Left kidney (tissue), 2 donors: ENCODE results near the gene VEPH1. TPM values are rescaled to one million over a fixed set of nuclear protein-coding genes. Genes with fewer than 3 reads are reported as not detected.

Source experiments
- DNase-seq: peaks from one replicate; pipeline ENCODE4 v3.0.0-alpha.2; 2013
- polyA plus RNA-seq: library from polyadenylated mRNA; unstranded; fragments of 120-200 nt; gene quantifications from one replicate; pipeline ENCODE4 v1.2.1, GENCODE V29; 2013; ENCODE audit not compliant: insufficient read length

The VEPH1 gene
- polyA plus RNA-seq, 1 donor: 56.0 TPM

DNA sequence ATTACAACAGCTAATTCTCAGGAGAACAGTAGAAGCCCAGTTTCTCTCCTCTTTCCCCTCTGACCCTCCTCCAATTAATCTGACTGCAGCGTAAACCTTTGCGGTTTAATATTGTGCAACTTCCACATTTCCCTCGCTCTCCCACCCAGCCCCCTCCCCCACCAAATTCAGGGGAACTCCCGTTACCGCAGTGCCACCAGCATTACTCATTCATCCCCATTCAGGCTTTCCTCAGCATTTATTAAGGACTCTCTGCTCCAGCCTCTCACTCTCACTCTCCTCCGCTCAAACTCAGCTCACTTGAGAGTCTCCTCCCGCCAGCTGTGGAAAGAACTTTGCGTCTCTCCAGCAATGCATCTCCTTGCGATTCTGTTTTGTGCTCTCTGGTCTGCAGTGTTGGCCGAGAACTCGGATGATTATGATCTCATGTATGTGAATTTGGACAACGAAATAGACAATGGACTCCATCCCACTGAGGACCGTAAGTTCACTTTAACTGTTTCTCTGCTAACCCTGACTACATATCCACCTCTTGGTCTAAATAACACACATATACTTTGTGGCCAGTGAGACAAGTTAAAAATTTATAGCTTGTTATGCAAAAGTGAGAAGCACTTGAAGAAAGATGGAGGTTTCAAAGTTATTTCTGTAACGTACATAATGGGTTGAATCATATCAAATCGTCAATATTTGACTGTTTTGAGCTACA is 66.5 kb downstream of the VEPH1 start, which contains the start of gene PTX3:
Gene PTX3 (plus strand): TSS at position 268 of the 709 bp plus-strand sequence. CDS start 84 bp downstream, at position 352.
- peak; percentile 42 for DNase-seq

DNA sequence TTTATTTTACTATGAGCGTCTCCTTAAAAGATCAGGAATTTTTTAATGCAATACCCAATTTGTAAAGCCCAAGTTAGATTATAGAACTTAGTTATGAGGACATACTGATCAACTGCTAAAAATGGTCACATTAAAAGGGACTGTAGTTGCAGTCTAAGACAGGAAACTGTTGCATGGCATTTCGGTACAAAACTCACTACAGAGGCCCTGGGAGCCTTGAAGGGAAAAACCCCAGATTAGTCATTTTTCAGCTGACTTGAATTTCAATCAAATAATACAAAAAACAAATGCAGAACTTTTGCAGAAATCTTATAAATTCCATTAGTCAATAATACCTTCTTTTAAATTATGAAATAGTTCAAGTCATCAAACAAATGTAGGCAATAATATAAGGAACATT is 73.5 kb downstream of the VEPH1 start:
- no peak for DNase-seq

DNA sequence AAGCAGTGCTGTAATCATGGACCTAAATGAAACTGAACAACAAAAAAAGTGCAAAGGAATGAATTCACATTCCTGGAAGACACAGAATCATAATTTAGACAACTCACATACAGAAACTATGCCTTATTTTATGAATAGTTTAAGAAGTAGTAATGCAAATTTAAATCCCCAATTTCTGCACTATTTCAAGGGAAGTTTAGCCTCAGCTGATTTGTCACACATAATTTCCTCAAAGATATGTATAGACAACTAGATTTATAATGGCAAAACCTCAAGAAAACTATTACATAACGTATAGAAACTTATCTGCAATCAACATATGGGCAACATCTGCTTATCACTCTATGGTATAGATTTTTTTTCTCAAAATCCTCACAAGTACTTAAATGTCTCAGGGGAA is 74.4 kb downstream of the VEPH1 start:
- DNase-seq: no peak

DNA sequence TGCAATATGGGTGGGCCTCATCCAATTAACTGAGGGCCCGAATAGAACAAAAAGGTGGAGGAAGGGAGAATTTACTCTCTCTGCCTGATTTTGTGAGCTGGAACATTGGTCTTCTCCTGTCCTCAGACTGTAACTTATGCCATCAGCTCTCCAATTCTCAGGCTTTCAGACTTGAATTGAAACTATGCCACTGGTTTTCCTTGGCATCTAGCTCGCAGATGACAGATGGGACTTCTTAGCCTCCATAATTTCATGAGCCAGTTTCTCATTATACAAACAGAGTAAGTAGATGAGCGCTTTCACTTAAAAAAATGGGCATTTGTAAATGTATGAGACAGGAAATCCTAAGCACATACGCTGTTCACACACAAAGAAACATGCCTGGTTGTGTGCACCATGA is 75.3 kb downstream of the VEPH1 start:
- no peak for DNase-seq

DNA sequence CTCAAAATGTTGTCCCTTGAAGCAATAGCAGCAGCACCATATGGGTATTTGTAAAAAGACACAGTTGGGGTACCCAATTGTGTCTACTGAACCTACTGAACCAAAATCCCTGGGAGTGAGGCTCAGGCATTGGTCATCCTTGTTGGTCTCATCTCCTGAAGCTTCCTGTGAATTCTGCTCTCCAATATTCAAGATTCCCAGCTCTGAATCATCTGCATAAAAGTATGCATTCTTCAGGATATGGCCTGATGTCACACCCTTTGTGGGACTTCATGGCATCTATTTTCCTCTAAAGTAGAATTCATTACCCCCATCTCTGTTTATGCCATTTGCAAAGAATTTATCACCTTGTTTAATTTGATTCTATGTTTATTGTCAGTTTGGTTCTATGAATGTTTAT is 79.9 kb downstream of the VEPH1 start:
- DNase-seq: no peak

DNA sequence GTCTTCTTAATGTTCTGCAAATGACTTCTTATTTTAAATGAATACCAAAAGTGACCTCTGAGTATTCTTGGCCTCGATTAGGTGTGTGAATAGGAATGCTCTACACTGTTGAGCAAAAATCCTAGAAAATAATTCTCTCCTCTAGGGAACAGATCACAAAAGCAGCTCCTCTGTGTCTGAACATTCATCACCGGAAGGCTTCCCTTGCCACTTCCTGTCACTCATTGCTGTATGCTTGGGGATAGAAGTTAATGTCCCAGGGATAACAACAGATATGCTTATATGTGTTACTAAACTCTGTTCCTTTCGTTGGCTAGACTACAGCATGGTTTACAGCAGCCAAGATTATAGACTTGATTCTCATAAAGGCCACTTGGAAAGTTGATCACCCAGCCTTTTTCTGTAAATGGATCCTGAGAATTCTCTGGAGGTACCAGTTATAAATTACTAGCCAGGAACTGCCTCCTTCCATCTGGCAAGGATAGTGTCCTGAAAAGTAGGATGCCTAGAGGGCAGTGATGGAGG is 82.5 kb downstream of the VEPH1 start:
- DNase-seq: no peak

DNA sequence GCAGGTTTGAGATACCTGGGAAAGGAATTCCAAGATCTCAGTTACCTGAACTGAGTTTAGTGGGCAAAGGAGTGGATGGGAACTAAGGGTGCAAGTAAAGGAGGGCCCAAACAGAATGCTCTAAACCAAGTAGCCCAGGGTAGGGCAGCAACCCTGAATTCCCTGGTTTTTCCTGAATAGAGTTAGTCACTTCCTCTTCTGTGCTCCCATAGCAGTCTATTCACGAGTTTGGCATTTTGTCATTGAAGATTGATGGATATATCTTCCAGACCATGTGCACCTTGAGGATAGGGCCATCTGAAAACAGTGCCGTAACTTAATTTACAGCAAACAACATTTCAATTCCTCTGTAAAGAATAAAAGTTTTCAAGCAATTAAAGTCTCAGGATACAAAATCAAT is 85.1 kb downstream of the VEPH1 start:
- DNase-seq: no peak

DNA sequence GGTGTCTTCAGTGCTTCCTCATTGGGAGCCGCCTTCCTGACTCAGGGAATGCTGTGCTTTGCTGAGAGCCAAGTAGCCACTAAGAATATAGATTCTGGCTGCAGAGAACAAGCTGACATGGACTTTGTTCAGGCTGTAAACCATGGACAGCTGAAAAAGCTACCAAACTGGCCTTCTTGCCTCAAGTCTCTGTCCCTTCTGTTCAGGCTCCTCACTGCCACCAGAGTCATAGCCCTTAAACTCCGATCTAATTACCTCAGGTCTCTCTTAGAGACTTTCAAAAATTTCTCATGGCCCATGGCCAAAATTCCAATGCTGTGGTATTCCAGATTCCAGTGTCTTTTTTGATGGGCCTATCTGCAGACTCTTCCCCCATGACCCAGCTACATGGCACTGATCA is 86.0 kb downstream of the VEPH1 start:
- no peak for DNase-seq

DNA sequence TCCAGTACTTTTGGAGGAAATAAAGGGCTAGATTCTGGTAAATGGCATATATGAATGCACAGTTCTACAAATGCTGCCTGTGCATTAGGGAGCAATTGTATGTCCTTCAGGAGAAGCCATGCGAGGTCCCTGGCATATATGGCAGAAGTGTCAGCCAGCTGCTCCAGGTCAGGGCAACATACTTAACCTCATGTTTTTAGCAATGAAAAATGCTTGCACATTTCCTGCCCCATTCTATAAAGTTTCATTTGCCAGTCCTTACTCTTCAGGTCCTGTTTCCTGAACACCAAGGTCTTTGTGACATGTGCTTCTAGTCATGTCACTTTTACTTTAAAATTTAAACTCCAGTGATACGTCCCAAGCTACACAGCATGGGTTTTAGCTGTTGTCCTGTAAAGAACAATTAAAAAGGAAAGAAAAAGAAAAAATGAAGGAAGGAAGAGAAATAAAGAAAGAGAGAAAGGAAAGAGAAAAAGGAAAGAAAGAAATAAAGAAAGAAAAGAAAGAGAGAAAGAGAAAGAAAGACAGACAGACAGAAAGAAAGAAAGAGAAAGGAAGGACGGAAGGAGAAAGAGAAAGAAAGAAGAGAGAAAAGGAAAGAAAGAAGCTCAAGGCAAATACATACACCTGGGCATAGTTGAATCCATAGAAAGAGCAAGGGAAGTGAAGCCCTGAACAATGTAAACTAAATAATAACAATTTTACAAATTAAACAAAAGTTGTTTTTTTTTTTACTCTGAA is 86.7 kb downstream of the VEPH1 start:
- DNase-seq: no peak

DNA sequence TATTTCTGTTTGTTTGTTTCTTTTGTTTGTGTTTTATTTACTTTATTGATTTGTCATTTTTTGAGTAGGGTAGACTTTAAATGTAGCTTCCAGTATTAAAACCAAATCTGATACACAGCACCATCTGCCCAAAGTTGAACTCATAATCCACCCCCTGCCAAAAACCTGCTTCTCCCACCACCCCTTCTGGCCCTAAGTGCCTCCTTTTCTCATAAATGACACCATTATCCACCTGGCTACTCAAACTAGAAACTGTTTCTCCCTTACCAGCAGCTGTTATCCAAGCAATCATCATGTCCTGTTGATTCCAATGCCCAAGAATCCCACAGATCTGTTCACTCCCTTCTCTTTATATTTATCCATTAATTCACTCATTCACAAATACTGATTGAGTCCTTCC is 88.4 kb downstream of the VEPH1 start:
- no peak for DNase-seq

DNA sequence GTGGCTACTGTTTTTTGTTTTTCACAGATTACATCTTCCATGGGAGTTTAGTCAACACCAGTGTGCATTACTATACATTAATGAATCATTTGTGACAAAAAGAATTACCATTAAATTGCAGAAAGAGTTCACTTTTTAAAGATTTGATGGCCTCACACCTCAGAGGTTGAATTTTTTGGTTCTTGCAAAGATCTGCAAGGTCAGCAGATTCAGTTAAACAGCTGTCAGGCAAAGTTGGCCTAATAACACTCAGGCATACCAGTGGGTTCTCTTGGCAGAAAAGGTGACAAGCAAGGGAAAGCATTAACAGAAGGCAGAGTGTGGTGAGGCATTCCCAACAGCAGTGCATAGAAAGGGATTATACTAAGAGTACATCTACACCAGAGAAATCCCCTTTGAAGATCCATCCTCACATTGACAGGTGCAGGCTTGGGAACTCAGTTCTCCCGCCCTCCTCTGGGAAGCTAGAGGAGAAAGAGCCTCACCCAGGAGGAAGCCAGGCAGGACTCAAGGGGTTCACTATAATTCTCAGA is 90.8 kb downstream of the VEPH1 start:
- DNase-seq: no peak

DNA sequence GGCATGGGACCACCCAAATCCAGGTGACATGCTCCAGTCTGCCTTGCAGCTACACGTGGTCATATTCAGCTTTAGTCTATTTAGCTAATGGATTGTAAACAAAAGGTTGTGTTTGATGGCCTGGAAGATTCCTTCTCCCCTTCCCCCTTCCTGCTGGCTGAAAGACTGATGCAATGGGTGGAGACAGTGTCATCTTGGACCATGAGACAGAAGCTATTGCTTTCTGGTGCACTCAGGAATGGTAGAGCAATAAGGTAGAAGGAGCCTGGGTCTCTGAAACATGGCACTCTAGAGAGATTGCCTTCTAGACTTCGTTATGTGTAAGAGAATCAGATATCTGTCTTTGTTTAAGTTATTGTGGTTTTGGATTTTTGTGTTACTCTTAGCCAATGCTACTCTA is 92.3 kb downstream of the VEPH1 start:
- no peak for DNase-seq

DNA sequence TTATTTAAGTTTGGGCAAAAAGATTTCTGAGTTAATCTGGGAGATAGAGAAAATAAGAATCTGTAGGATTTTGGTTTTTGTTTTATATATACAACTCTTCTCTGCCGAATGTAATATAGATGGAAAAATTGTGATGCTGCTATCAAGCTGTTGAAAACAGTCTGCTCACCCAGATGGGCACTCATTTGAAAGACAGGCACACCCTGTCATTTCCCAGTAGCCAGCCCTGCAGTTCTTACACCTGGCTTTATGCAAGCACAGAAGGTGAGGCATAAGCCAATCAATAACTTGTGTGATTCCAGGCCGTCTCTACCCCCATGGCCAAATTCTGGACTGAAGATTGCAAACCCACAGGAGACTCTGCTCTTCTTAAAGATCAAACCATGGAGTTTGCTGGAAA is 93.7 kb downstream of the VEPH1 start:
- DNase-seq: no peak

DNA sequence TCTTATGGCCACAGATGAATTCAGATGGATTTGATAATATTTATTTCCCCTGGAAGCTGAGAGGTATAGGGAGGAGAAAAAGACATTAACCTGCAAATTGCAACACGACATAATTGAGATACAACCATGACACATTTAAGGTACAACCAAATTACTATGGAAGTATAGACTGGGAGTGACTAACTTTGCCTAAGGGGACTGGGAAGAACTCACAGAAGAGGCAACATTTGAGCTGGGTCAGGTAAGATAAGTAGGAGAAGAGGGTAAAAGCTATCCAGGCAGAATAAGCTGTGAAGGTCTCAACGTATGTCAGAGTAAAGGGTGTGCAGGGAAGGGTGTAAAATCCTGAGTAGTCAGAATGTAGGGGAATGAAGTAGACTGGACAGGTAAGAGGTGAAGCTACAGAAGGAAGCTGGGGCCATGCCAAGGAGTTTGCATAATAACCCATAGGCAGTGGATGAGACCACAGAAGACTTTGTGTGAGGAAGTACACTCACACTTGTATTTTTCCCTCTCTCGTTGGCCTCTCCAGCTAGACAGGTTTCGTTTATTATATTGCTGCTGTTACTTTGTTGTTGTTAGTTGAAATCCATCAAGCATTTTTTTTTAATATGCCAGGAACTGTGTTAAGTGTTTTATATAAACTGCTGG is 94.6 kb downstream of the VEPH1 start:
- DNase-seq: no peak

DNA sequence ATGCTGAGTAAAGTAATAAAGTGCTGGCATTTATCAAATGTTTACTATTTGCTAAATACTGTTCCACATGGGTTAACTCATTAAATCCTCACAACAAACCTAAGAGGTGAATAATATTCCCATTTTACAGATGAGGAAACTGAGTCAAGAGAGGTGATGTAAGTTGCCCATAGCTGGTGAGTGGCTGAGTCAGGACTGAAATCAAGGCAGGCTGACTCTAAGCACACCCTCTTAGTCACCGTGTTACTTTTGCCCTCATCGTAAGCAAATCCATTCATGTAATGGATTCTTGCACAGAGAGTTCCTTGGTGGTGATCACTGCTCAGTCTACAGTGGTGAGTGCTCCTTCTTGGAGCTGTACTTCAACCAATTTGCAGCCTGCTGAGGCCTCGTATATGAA is 95.4 kb downstream of the VEPH1 start:
- DNase-seq: no peak

DNA sequence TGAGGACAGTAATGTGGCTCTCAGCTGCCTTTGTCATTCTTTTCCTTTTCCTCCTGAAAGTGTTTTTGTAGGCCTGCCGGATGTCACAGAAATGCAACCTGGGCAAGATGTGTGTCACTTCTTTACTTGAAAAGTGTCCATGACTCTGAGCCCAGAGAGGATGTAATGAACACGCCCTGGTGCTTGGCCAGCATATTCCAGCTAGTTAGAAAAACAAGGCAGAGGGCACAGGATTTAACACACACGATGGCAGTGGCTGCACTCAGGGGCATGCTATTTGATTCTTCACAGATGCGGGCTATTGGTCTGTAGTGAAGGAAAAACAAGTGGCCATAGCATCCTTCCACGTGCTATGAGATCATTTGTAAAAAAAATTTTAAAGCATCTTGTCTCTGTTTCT is 96.8 kb downstream of the VEPH1 start:
- DNase-seq: peak; percentile 18

DNA sequence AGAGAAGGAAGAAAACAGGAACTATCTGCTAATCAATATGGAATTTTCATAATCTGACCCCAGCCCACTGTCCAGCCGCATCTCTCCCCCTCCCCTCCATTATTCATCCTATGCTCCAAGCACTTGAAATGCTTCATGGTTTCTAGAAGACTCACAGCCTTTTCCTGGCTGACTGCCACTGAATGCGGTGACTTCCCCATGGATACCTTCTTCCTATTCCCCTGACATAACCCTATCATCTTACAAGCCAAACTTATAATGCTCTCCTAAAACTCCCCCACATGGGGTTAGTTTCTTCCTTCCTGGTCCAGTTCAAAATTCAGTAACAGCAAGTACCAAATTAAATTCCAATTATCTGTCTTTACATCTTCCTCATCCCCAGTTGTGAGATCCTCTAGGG is 97.8 kb downstream of the VEPH1 start:
- peak; percentile 21 for DNase-seq

DNA sequence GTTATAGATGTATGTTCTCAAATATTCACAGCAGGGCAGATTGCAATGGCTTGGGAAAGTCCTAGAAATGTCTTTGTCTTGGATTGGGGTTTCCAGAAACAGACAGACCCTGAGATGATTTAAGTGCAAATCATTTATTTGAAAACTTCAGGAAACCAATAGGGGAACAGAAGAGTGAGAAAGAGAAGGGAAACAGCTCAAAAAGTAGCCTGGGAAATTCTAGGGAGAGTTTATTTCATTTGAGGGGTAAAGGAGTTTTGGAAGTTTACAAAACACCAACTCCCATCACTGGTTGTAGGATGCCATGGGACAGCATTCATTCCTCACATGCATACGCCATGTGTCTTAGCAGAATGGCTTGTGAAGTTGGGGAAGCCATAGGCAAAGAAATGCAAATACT is 98.8 kb downstream of the VEPH1 start:
- no peak for DNase-seq

DNA sequence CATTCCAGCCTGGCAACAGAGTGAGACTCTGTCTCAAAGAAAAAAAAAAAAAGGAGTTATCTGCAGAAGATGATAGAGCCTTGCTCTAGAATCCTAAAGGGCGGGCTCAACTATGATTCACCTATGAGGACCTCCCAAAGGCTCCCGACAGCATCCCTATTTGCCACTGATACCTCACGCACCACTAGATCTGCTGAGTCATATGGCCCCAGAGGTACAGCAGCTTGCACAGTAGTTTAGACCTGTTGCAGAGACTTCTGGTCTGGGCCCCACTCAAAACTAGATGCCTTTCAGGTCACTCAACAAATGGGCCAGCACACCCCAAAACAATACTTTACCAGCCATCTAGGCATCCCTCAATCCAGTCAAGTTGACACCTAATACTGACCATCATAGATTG is 104.6 kb downstream of the VEPH1 start:
- DNase-seq: no peak

DNA sequence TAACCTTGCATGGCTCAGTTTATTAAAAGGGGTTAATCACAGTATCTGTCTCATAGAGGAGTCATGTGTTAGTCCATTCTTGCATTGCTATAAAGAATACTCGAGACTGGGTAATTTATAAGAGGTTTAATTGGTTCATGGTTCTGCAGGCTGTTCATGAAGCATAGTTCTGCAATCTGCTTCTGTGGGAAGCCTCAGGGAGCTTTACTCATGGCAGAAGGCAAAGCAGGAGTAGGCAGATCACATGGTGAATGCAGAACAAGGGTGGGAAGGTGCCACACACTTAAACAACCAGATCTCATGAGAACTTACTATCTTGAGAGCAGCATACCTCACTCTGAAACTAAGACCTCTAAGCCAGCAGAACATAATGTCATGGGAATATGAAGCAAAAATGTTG is 108.8 kb downstream of the VEPH1 start:
- DNase-seq: no peak

DNA sequence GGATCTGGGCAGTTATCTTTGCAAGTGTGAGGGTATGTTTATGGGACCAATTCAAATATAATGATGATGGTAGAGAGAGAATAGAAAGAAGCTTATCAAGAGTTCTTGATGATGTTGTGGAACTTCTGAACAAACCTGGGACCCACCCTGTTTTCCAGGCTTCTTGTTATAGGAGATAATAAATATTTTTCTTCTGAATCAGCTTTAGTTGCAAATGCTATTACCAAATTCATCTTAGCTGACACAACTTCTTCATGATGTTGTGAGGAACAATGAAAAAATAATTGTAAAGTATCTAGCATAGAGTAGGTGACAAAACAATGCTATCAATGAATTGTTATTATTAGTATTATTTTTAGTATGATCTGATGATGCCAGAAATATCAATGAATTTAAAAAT is 110.1 kb downstream of the VEPH1 start:
- no peak for DNase-seq

DNA sequence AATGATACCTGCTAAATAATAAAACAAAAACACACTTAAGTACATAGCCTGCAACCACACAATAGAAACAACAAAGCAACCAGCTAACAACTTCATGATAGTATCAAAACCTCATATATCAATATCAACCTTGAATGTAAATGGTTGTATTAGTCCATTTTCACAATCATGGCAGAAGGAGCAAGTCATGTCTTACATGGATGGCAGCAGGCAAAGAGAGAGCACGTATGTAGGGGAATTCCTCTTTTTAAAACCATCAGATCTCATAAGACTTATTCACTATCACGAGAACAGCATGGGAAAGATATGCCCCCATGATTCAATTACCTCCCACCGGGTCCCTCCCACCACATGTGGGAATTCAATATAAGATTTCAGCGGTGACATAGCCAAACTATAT is 111.1 kb downstream of the VEPH1 start:
- no peak for DNase-seq
